GM06990 (cell line): ENCODE measurements around the gene TRIM7.
"Not testable (repeated sequence)": the region's sequence is repeated elsewhere in the genome, so short reads cannot be mapped to it uniquely, and the experiment has no call there.

Experiments
- DNase-seq: peaks from one replicate; pipeline ENCODE4 v3.0.0-alpha.2; 2011; ENCODE audit not compliant: insufficient read length; ENCODE audit errors: extremely low read depth
- H3K27me3 ChIP-seq: replicated peaks from 2 replicates; pipeline ENCODE4 v1.6.0; 2011; ENCODE audit warnings: low read length; ENCODE audit not compliant: control insufficient read depth, insufficient read depth
- H3K36me3 ChIP-seq: 2 replicates; pipeline ENCODE4 v1.5.1; 2011; ENCODE audit warnings: low read length; ENCODE audit not compliant: control insufficient read depth, insufficient read depth
- H3K4me3 ChIP-seq: replicated peaks from 2 replicates; pipeline ENCODE4 v1.5.1; 2011; ENCODE audit warnings: low read depth, mild to moderate bottlenecking, control low read depth, low read length
- TF ChIP-seq, protein P1 (sequence below): IDR thresholded peaks from 2 replicates; pipeline ENCODE4 v1.5.1; 2011; ENCODE audit warnings: low read length, control low read depth, mild to moderate bottlenecking, inconsistent platforms; ENCODE audit not compliant: insufficient read depth, poor library complexity, severe bottlenecking

TRIM7 gene

DNA sequence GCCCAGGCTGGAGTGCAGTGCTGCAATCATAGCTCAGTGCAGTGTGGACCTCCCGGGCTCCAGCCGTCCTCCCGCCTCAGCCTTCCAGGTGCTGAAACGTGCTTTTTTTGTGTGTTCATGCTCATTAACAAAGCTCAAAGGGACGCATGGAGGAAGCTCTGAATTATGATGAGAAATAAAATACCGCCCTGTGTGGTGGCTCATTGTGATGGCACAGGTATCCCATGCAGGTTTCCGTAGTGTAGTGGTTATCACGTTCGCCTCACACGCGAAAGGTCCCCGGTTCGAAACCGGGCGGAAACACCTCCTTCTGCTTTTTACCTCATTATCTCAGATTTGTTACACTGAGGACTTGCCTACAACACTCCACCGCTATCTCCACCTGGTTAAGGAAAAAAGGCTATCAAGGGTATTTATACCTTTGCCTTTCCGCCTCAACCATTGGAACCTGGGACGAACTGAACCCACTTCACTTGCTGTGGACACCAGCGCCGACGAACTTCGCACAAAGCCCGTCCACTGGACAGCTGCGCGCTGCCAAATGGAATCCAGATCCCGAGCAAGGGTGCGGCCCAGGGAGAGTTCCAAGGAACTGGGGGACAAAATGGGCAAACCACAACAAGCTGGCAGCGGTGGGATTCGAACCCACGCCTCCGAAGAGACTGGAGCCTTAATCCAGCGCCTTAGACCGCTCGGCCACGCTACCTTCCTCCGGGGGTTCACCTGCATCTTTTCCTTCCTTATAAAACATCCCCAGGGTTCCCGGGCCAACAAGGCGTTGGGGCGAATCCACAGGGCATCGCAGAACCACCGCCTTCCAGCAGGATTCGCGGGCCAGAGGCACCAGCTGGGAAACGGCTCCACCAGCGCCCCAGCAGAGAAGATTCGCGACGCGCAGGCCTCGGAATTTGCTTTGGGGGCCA, 31.3 kb downstream of the TRIM7 start:
- peak; percentile 88 for DNase-seq
- Histone ChIP-seq H3K27me3 (no peaks in the 10 kb centered on the region), H3K36me3 (no peaks in the 10 kb centered on the region), H3K4me3 (peak overlapping the region; percentile 57)
- TF ChIP-seq, protein P1, sequence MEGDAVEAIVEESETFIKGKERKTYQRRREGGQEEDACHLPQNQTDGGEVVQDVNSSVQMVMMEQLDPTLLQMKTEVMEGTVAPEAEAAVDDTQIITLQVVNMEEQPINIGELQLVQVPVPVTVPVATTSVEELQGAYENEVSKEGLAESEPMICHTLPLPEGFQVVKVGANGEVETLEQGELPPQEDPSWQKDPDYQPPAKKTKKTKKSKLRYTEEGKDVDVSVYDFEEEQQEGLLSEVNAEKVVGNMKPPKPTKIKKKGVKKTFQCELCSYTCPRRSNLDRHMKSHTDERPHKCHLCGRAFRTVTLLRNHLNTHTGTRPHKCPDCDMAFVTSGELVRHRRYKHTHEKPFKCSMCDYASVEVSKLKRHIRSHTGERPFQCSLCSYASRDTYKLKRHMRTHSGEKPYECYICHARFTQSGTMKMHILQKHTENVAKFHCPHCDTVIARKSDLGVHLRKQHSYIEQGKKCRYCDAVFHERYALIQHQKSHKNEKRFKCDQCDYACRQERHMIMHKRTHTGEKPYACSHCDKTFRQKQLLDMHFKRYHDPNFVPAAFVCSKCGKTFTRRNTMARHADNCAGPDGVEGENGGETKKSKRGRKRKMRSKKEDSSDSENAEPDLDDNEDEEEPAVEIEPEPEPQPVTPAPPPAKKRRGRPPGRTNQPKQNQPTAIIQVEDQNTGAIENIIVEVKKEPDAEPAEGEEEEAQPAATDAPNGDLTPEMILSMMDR, result no peak

DNA sequence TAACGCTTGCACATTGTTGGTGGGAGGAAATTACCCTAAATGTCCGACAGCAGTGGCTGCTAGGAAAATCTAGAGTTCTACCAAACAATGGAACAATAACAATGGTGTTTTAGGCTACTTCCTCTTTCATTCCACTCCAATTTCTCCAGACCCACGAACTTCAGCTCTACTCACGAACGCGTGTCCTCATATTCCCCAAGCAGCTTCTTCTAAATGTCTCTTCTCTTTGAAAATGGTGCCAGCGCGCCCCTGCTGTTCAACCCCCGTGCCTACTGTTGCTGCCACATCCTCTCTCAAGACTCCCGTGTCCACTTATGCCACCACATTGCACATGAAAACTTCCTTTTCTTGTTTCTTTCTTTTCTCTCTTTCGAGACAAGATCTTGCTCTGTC, 32.0 kb downstream of the TRIM7 start:
- Histone ChIP-seq H3K4me3 (peak overlapping the region; percentile 57), H3K27me3 (no peaks in the 10 kb centered on the region), H3K36me3 (no peaks in the 10 kb centered on the region)
- TF ChIP-seq, protein P1, result peak; percentile 52
- no peak for DNase-seq

- Histone ChIP-seq H3K36me3 (no peaks in the 10 kb centered on the region), H3K4me3 (no peak overlapping the region), H3K27me3 (no peaks in the 10 kb centered on the region)
- TF ChIP-seq, protein P1, result no peak
- no peak for DNase-seq
Observed at GRCh38 chr5:181171782-181172181, 33.2 kb downstream of the TRIM7 start.

DNA sequence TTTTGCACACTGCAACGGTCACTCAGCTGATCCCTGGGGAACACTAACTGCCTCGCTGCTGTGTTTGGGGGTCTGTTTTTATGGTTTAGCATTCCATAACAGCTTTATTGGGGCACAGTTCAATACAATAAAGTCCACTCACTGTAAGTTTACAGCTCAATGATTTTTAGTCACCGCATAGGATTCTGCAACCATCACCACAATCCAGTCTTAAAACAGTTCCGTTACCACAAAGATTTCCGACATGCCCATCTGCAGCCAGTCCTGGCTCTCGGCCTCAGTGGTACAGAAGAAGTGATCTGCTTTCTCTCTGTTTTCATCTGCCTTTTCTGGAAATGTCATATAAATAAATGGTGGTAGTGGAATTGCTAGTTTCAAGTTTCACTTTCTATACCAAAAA, 34.0 kb downstream of the TRIM7 start:
- H3K4me3 ChIP-seq, result no peak overlapping the region
- TF ChIP-seq, protein P1, result no peak
- H3K27me3 ChIP-seq, result no peaks in the 10 kb centered on the region
- no peak for DNase-seq
- H3K36me3 ChIP-seq, result no peaks in the 10 kb centered on the region

- Histone ChIP-seq H3K4me3 (no peak overlapping the region), H3K36me3 (no peaks in the 10 kb centered on the region), H3K27me3 (no peaks in the 10 kb centered on the region)
- DNase-seq, result no peak
- TF ChIP-seq, protein P1, result no peak
Observed at GRCh38 chr5:181170237-181170825, 34.7 kb downstream of the TRIM7 start.

DNA sequence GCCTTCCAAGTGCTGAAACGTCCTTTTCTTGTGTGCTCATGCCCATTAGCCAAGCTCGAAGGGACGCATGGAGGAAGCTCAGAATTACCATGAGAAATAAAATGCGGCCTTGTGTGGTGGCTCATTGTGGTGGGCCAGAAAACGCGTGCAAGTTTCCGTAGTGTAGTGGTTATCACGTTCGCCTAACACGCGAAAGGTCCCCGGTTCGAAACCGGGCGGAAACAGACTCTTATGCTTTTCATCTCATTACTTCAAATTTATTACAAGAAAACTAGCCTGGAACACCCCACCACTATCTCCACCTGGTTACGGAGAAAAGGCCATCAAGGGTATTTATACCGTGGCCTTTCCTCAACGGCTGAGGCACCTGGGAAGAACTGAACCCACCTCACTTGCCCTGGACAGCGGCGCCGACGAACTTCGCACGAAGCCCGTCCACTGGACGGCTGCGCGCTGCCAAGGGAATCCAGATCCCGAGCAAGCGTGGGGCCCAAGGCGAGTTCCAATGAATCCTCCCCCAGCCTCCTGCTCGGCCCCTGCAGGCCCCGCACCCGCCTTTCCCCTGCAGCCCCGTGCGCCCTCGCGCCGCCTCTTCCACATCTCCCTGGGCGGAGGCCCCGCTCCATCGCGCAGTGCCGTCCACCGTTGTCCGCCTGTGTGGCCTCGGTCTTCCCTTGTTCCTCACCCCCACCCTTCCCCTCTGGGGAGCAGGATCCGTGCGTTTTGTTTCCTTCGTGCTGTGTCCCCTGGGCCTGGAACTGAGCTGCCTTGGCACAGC, 35.3 kb downstream of the TRIM7 start:
- H3K27me3 ChIP-seq, H3K36me3 ChIP-seq, H3K4me3 ChIP-seq: not testable (repeated sequence)
- DNase-seq, result peak; percentile 76
